NCI-H510A (cell line): ENCODE results near the gene IL22RA2.

Experiments
- DNase-seq: peaks from one replicate; lab custom pipeline; 2025; lab: John Stamatoyannopoulos, UW

The IL22RA2 gene

DNA sequence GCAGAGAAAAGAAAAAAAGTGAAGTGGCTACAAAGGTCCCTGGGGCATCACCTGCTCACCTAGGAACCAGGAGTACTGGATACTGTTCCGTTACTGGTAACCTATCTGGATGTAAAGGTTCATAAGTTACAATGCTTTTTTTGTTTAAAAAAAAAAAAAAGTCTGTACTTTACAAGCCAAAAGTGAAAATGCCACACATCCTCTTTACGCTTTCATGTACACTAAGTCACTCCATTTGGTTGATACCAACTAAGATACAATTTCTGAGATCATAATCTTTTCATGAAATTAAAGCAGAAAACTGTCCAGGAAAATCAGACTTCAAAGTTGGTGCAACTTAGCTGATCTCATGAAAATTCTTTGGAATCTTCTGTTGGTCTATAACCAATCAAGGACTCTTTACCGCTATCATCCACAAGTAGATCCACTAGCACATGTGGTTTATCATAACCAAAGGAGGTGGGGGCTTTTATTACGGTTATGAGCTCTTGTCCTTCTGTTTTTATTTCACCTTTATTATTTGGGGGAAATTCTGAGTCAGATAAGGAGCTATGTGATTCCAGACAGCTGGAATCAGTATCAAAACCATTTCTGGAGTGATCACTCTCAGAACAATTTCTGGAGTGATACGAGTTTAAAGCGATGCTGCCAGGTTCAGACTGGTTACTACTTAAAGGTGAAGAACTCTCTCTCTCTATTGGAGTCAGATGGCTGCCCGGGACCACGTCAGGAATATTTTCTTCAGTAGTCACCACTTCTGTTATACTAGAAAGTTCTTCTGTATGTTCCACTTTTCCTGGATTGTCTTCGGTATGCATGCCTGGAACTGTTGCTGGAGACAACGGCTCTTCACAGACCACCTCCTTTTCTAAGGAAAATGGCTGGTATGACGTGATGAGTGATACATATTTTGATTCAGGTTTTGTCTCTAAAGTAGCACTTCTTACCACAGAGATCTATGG, 24.5 kb upstream of the IL22RA2 start:
- DNase-seq: no peak

DNA sequence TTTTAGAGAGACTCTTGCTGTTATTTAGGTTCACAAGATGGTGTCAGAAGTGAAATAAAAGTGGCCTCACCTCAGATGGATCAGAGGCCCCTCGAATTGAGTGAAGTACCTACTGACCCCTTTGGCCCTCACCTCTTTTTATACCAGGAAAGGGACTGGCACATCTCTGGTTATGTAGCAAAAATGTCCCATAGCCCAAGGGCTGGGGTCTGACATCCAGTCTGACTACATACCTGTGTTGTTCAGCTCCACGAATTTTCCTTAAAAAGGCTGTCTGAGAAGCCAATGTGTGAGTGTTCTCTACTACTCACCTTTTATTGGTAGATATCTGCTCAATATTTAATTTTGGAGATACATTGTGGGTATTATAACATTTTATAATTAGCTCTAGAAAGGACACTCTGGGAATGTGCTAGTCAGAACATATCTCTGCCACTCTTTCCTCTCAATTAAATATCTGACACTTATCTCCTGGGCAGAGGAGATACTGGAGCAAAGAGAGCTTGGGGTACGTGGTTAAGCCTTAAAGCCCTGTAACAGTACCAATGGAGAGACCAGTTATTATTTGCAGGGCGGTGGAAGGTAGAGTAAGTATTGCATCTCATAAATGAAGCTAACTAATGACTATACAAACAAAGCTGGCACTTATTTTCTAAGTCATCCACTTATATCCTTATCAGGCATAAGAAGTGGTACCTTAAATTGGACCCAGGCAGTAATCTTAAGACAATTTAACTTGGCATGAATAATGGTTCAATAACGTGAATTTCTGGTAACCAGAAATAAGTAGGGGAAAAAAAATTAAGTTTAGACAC, 20.0 kb upstream of the IL22RA2 start:
- DNase-seq: no peak

DNA sequence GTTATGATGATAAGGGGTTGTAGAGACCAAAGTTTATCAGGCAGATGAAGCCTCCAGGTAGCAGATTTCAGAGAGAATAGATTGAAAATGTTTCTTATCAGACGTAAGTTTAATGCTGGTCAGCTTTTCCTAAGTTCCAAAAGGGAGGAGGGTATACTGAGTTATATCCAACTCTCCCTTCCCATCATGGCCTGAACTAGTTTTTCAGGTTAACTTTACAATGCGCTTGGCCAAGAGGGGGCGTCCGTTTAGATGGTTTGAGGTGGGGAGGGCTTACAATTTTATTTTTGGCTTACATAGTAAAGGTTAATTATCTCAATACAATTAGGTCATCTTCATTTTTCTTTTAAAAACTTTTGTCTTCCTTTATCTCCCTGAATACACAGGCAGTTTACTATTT, 19.4 kb upstream of the IL22RA2 start:
- DNase-seq: no peak

DNA sequence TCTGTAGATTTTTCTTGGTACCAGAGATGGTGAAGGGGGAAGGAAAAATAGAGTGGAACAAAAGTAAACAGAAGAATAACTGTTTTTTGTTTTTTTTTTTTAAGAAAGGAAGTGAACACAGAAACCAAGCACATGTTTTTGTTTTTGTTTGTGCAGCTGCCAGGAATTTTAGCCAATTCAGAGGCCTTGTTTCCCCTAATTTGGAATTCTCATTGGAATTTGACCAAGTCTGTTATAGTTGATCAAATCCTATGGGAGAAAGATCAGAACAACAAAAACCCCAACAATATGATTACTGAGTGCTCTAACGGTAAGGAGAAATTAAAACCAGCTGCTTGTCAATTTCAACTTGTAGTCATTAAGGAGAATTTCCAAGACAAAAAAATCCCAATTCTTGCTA, 18.2 kb upstream of the IL22RA2 start:
- no peak for DNase-seq

- DNase-seq: no peak
These were observed 17.8 kb upstream of the IL22RA2 start for GRCh38 chr6:137191236-137191635.

DNA sequence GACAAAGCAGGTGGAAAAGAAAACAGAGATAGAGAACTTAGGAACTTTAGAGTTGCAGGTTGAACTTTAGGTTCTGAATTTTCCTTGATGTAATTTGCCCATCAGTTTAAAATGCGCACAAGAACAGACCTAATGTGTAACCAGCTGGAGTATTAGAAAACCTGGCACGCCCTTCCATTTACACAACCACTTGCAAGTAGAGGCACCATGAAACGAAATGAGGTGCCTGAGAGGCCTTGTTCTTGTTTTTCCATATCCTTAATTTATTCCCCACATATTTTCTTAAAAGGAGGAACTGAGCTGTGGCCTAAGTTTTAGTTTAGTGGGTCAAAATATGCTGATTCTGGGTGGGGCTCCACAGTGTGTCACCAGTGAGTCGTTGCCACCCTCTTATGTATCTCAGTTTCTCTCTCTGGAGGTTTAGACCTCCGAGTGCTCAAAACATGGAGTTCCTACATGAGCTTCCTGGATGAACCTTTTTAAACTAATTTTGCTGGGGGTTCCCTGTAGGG, 17.2 kb upstream of the IL22RA2 start:
- DNase-seq: no peak

DNA sequence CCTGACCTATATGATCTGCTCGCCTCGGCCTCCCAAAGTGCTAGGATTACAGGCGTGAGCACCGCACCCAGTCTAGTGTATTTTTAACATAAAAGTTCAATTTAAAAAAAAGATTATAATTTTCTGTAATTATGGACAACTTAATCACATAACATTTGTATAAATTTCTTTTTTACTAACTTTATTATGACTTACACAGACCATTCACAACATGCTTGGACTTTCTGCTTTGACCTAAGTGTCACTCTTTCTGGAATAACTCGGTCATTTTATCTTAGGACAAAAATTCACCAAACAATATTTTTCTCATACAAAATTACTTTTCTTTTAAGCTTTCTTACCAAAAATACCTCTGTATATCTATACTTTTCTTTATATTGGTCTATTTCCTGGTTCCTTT, 15.4 kb upstream of the IL22RA2 start:
- DNase-seq: no peak

GRCh38 chr6:137185290-137185689, 11.8 kb upstream of the IL22RA2 start:
- DNase-seq: no peak

- DNase-seq: no peak
These were observed 9.2 kb upstream of the IL22RA2 start for GRCh38 chr6:137182654-137183073.

DNA sequence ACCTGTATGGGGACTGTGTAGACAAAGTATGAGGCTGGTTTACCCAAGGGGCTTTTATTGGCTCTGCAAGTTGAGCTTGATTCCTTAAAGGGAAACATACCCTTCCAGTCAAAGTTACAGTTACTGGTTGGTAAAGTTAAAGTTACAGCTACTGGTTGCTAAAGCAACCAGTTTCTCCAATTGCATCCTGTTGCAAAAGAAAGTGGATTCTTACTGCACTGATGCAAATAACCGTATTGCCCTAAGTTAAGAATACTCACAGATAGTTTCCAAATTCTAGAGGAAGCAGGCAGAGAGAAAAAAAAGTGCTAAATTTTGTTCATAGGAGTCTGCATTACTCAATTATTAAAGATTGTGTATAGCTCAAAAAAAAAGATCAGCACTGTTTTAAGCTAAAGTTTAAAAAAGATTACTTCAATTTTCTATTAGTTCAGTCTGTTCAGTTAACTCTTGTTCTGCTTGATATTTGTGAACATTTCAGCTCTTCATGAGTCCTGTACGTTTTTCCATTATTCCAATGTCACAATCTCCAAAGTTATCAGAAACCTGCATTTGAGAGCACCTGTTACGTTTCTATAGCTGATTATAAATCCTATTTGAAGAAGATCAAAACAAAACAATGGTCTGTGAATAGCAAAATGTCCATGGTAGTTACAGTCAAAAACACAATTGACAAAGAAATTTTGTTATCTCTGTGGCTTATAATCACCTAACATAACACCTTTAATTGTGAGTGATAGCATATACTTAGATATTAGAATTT, 8.6 kb upstream of the IL22RA2 start:
- DNase-seq: no peak

DNA sequence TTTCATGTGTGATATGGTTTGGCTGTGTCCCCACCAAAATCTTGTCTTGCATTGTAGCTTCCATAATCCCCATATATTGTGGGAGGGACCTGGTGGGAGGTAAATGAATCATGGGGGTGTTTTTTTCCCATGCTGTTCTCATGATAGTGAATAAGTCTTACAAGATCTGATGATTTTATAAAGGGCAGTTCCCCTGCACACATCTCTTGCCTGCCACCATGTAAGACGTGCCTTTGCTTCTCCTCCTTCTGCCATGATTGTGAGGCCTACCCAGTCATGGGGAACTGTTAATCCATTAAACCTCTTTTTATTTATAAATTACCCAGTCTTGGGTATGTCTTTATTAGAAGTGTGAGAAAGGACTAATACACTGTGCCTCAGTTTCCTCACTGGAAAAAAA, 4.2 kb upstream of the IL22RA2 start:
- no peak for DNase-seq

- DNase-seq: no peak
These were observed 3.3 kb upstream of the IL22RA2 start for GRCh38 chr6:137176729-137177128.

- DNase-seq: no peak
These were observed 2.4 kb upstream of the IL22RA2 start for GRCh38 chr6:137175868-137176245.

GRCh38 chr6:137175157-137175867, 1.9 kb upstream of the IL22RA2 start:
- no peak for DNase-seq

GRCh38 chr6:137172734-137173431, 561 bp downstream of the IL22RA2 start:
- no peak for DNase-seq

DNA sequence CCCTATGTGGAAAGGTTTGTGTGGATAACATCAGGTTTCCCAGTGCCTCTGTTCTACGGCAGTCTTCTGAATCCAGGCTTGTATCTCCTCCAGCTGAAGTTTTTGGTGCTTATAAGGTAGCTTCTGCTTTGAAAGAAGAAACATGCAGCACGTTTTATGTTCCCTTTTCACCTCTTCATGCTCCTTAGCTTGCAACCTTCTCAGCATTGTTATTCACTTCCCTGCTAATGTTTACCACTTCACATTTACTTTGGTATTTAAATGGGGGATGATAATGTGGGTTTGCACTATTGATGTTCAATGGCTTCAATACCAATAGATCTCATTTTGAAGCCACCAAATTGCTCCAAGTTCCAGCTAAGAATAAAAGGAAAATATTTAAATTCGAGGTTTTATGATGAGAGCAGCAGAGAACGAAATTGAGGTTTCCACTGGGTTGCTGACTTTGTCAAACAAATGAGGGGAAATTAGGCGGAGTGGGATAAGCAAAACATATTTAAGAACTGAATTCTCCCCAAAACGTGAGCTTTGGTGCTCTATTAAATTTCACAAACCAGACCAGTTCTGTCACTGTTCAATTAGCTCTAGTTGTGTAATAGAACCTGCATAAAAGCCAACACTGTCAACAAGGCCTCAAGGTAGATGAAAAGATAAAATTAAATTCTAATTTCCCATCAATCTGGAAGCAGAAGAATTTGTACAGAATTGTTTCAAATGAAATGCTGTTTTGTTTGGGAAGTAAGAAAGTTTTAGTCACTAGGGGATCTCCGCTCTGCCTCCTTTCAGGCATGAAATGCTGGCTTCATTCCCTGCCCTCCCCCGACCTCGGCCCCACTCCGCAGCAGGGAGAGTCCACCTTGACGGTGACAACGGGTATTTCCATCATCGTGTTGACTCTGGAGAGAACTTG, 1.4 kb downstream of the IL22RA2 start:
- no peak for DNase-seq

DNA sequence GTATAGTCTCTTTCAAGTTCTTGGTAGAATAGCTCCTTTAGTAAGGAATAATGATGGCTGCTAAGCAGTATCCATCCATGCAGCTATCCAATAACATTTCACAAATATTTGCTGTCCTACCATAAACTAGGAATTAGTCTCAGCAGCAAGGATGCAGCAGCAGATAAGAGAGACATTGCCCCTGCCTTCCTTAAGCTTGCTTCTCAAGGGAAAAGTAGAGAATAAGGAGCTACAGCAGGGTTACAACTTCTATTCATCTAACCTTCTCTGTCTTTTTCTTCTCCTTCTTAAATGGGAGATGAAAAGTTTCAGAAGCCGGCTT, 2.4 kb downstream of the IL22RA2 start:
- DNase-seq: no peak

DNA sequence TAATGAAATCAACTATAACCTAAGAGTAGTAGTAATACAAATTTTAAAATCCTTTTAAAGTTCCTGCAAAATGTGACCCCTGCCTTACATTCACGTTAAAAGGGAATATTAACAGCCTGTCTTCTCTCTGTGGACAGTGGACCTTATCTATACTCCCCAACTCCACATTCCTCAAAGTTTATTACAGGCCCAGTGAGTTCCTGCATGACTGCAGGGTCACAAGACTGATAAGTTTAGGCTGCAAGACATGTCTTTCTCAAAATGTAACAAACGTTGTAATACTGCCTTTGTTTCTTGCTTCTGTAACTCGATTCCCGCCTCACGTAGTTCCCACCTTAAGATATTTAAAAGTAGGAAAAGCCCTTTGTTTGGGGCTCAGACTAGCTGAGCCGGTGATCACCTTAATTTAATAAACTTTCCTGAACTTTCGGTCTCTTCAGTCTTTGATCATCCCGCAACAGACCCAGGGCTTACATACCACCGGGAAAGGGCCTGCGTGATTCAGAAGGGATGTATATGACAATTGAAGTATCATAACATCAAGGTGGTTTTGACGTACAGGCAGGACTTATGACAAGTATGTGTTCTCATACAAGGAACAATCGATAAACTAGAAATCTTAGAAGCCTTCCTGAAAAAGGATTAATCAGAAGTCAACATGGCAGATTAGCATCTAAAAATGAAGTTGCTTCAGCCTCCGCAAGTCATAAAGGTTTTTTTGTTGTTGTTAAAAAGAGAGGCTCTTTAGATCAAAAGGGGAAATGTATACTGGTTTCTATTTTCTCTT, 3.0 kb downstream of the IL22RA2 start:
- no peak for DNase-seq
